MV-4-11 (cell line): ENCODE measurements around the gene KIF26B.
"Not testable (repeated sequence)": the region's sequence is repeated elsewhere in the genome, so short reads cannot be mapped to it uniquely, and the experiment has no call there.

Source experiments
- DNase-seq: peaks from one replicate; lab custom pipeline; 2025; lab: John Stamatoyannopoulos, UW

Gene KIF26B

DNA sequence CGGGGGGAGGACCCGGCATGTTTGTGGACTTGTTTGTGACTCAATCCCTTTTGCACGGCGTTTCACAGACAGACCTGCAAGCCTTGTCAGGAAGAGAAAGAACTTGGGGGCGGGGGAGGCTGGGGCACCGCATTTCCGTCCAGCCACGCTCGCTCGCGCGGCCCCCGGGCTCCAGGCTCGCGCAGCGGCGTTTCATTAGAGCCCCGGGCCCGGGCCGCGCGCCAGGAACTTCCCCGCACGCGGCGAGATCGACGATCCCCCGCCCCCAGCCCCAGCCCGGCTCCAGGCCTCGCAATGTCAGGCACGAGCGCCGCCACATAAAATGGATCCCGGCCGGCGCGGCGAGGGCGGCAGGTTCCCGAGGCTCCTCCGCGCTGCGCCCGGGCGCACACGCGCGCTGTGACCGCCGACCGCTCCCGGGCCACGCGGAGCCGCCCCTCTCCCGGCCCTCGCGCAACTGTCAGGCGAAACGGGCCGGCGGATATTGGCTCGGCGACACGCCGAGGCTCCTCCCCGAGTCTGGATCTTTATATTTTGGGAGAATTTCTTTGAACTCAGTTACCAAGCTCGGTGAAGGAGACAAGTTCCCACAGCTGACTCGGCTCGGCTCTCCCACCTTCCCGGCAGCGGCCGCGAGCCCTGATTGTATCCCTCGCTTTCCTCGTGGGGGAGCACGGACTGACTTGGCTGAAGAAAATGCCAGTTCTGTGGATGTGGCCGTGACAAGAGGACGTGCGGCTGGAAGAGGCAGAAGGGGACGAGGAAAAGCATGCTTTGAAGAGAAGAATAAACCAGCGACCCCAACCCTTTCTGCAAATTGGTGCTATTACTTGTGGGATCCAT, at the start of gene KIF26B:
KIF26B (plus strand) TSS at position 557 of the 843 bp plus-strand sequence. CDS start 440 bp downstream, outside the sequence.
- peak; percentile 15 for DNase-seq

DNA sequence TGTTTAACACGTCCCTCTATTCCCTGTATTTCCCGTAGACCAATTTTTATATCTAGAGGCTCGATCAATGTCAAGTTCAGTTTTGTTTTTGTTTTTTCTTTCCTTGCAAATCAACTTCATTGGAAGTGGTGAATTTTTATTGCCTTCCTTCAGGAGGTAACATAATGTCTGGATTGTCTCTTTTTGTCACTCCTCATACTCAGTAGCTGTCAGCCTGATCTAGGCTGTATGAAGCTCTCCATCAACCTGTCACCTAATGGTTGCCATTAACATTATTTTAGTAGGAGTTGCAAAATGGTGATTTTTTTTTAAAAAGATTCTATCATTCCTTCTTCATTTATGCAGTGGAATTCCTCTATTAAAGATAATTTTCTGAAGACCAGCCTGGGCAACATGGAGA, 49.7 kb upstream of the KIF26B start:
- DNase-seq: no peak

DNA sequence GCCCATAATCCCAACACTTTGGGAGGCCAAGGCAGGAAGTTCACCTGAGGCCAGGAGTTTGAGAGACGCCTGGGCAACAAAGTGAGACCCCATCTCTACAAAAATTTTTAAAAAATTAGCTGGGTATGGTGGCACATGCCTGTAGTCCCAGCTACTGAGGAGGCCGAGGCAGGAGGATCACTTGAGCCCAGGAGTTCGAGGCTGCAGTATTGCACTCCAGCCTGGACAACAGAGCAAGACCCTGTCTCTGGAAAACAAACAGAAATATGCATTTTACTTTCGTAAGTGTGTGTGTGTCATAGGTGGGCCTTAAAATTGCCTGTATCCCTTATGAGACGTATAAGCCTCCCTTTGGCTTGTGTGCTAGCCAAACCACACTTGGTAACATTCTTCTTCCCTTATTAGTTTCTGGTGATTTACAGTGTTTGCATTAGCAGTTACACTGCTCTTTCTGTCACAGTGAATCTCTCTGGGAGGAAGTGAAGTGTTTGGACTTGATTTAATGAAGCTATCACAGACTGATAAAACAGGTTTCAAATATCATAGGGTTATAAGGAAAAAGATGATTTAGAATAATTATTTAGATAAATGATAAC, 48.9 kb upstream of the KIF26B start:
- peak; percentile 8 for DNase-seq

DNA sequence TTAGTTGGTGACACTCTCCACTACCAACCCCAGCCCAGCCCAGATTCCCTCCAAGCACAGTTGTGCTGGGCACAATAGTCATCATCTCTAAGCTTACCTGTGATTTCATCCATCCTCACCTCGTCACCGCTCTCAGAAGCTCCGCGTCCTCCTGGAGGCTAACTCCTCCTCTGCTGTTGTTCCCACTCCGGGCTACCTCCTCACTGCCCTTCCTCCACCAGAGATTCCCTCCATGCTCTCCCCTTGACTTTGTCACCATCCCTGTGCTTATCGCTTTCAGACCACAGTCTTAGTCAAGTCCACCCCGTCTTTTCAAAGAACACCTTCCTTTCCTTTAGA, 47.0 kb upstream of the KIF26B start:
- DNase-seq: no peak

DNA sequence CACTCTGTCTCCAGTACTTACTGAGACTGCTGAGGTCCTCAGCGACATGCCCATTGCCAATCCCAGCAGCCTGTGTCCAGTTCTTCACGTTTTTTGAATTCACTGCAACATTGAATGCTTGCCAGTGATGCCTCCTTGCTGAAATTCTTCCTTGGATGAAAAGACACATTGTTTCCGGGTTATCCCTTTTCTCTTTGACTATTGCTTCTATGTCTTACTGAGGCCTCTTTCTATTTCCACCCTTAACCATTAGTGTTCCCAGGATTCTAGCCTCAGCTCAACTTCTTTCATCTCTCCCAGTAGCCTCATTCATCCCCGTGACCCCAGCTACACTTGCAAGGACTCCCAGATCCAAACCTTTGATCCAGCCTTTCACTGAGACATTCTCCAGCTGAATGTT, 46.5 kb upstream of the KIF26B start:
- DNase-seq: no peak

DNA sequence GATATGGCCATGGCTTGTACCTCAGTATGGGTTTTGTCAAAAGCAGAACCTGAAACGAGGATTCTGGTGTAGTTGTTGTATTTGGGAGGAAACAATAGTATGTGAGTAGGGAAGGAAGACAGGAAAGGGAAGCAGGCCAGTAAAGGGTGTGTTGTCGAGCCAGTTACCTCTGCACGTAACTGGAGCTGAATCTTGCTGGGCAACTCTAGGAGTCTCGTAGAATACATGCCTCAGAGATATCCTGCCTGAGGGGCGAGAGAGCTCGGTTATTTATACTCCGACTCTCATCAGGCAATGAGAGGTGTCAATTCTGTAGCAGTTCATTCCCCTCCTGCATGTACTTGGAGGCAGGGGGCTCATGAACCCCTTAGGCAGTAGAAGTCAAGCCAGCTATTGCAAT, 45.9 kb upstream of the KIF26B start:
- peak; percentile 16 for DNase-seq

DNA sequence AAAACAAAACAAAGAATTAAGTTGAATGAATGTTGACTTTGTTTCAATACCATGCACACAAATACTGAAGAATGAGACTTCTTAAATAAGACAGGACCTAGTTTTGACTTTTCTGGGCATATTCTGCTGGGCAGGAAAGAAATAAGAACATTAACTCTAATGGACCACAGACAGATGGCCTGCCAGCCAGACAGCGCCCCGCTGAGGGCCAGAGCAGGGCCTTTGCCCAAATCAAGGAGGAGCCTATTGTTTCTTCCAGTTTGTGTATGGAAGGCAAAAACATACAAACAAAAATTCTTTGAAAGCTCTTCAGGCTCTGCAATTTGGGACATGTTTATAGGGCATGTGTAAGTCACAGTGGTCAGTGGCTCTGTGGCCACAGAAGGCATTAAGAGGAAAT, 44.4 kb upstream of the KIF26B start:
- no peak for DNase-seq

DNA sequence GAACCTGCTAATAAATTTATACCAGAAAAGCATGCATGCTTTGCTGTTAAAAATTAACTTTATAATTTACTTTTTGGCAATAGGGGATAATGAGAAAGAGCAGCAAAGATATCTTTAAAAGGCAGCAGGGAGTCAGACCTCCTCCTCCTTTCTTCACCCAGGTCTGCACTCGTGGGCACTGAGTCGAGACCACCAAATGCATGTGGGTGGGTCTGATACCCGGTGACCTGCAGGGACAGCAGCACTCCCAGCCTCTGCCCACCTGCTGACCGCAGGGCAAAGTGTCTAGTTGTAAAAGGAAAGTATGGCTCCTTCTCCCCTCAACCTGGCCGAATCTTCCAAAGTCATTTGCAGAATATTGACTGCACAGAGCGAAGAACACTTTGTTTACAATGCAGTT, 43.7 kb upstream of the KIF26B start:
- no peak for DNase-seq

DNA sequence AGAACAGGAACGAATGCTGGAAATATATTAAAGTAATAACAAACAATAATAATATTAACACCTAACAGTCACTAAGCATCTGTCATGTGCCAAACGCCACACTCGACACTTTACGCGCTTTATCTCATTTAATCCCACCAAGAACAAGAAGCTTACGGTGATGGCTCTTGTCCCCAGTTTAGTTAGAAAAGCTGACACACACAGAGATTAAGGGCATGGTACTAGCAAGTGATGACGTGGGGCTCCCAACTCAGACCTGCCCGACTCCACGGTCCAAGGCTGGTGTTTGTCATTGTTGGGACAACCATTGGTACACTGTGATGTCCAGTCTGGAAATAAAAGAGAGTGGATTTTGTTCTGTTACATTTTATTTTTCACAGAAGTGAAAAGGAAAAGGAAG, 41.1 kb upstream of the KIF26B start:
- no peak for DNase-seq

DNA sequence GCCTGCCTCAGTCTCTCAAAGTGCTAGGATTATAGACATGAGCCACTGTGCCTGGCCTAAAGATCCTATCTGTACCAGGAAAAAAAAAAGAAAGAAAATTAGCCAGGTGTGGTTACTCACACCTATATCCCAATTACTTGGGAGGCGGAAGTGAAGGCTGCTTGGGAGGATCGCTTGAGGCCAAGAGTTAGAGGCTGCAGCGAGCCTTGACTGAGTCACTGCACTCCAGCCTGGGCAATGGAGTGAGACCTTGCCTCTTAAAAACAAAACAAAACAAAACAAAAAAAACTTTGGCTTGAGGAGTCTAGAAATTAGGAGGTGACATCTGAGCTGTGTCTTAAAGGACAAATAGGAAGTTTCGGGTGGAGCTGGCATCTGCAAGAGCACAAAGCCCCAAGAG, 38.7 kb upstream of the KIF26B start:
- no peak for DNase-seq

DNA sequence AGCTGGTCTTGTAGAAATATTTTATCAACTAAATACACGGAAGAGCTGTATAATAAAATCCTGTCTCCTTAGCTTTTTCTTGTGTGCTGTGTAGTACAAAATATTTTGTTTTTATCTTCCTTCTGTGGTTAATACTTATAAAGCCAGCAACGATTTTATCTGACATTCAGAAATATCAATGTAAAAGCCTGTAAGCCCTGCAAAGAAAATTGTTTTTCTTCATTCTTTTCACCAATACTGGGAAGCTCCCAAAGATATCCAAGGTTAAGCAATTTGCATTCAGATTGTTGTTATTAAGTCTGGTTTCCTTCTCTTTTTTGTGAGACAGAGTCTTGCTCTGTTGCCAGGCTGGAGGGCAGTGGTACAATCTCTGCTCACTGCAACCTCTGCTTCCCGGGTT, 38.0 kb upstream of the KIF26B start:
- DNase-seq: no peak

DNA sequence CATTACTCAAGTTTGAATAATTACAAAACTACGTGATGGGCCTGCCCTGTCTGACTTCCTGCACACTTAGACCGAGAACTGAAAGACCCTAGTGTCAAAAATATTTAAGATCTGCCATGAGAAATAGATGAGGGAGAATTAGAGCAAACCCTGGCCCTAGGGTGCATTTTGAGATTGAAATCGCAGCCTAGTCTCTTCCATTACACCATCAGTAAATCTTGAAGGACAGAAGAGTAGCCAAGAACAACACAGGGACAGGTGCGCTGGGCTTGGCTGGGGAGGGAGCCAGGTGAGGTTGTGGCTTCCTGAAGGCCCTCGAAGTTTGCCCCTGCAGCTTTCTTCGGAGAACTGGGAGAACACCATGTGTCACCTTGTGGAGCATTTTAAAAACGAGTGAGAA, 36.7 kb upstream of the KIF26B start:
- DNase-seq: no peak

DNA sequence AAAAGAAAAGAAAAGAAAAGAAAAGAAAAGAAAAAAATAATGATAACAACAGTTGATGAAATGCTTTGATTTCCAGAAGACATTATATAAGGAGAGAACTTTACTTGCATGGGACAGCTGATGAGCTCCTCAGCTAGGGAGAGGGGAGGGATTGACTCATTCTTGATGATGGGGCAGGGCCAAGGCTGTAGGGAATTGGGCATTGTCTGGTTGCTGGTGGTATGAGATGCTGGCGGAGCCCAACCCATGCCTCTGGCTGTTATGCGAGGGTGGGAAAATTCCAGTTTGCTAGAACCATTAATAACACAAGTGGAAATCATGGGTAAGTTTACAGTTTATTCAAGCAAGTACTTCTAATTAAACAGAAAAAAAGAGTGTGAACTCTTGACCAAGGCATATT, 36.0 kb upstream of the KIF26B start:
- no peak for DNase-seq

DNA sequence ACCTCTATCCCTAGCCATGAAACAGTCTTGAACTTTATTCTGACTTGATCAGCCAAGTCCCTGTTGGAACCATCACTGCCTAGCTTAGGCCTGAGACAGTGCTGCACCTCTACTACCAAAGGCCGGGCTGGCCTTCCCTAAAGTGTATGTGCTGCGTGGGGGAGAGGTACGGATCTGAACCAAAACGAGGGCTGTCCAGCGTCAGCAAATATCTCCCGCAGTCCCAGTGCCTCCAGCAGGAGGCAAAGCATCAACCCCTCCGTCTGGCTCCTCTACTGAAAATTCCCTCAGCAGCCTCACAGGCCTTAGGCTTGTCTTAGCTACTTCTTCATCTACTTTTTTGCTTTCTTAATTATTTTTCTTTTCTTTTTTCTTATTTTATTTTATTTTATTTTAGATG, 33.3 kb upstream of the KIF26B start:
- no peak for DNase-seq

DNA sequence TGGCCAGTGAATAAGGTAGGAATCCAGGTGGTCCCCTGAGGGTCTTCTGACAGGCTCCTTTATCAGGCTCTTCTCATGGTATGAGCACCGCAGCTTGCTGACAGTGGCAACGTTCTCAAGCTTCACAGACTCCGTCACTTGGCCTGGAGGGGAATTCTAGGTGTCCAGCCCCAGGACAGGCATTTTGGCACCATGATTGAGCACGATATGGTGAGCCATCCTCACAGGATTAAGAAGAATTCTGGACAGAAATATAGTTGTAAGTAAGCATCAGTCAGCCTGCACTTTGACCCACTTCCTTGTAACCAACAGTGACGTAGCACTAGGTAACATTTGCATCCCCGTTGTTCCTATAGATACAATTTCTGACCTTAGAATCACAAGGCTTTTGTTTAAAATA, 30.5 kb upstream of the KIF26B start:
- no peak for DNase-seq

DNA sequence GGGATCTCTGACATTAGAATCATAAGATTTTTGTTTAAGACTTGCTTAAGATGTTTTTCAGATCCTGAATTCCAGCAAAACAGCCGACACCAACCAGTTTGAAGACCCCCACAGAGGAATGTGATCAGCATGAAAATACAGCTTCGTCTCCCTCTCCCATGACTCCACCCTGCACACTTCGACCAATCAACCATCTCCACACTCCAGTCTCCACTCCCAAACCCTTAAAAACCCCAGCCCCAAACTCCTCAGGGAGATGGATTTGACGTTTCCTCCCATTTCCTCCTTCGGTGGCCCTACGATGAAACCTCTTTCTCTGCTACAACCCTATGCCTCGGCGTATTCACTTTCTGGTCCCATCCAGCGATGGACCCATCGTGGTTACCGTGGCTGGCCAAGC, 30.1 kb upstream of the KIF26B start:
- no peak for DNase-seq

DNA sequence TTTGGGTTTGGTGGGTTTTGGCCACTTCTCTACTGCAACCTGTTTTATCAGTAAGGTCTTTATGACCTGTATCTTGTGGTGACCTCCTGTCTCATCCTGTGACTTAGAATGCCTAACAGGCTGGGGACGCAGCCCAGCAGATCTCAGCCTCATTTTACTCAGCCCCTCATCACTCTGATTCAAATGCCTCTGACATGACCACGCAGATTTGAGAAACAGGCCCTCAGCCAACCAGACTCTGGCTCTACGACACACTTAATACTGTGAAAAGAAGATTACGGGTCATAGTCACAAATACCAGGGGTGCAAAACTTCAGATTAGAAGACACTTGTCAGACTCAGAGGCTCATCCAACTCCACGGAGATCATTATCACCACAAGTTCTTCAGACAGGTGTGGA, 28.3 kb upstream of the KIF26B start:
- no peak for DNase-seq

DNA sequence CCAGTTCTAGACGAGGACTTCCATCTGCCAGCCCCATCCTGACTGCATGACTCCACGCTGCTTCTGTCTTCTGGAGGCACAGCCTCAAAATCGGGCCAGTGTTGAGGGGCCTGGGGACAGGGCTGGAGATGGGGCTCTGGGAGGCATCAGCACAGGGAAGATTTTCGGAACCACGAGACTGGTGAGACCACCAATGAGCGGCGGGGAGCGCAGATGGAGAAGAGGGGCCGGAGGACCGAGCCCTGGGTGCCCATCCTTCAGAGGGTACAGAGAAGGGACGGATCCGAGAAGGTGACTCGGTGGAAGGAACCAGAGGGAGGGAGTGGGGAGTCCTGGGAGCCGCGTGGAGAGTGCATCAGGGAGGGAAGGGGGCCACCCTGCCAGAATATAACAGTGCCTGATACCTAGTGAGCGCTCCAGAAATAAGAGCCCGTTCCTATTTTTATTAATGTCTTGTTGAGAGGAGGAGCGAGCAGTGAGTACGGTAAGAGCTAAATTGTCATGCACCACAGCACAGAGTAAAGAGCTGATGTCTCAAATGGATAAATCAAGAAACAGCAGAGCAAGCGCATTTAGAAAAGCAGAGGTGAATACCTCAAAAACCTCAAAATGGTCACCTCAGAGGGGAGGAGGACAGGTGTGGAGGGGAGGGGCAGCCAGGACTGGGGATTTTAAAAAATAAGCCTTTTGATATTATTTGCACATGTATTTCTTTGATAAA, 26.2 kb upstream of the KIF26B start:
- no peak for DNase-seq

DNA sequence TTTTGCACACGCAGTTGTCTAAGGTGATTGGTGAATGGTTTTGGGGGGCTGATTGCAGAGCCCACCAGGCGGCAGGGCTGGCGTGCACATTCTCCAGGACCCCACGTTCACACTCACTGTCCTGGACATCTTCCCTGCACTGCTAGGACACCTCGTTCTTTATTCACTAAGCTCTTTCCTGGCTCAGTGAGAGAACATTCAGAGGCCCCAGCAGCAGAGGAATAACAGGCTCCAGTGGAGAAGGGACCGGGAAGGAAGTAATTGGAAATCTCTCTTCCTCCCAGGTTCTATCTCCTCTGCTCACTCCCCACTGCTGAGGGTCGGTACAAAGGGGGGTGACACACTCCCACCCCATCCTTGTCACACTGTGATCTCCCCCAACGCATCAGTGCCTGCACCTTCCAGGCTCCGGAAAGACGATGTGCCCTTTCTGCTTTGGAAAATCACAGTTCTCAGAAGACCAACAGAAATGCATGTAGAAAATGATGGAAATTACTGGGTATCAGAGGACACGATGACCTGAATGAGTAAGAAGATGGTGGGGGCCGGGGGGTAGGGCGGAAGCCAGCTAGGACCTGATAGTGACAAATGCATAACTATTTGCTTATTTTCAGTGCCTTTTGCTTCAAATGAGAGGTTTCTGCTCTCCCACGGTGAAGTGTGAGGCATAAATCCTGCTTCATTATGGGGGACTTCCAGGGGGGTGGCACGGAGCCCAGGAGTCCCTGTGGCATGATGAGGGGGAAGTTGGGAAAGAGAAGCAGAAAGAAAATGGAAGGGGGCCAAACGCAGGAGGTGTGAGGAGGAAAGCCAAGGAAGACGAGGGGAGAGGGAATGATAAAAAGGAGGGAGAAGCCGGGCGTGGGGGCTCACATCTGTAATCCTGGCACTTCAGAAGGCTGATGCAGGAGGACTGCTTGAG, 25.2 kb upstream of the KIF26B start:
- no peak for DNase-seq

DNA sequence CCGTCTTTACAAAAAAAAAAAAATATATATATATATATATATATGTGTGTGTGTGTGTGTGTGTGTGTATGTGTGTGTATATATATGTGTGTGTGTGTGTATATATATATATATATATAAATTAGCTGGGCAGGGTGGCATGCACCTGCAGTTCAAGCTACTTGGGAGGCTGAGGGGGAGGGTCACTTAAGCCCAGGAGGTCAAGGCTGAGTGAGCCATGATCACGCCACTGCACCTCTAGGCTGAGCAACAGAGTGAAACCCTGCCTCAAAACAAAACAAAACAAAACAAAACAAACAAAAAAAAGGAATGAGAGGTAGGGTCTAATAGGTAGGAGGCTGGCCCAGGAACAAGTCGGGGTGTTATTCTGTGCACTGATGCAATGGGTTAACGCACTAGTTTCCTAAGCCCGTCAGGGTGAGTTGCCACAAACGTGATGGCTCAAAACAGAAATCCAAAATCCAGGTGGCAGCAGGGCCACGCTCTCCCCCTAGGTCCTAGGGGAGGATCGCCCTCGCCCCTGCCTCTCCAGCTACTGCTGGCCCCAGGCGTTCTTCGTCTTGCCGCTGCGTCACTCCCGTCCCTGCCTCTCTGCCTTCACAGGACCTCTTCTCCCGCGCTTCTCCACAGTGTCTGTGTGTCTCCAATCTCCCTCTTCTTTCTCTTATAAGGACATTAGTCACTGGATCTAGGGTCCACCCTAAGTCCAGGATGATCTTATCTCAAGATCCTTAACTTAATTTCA, 24.3 kb upstream of the KIF26B start:
- not testable (repeated sequence) for DNase-seq

DNA sequence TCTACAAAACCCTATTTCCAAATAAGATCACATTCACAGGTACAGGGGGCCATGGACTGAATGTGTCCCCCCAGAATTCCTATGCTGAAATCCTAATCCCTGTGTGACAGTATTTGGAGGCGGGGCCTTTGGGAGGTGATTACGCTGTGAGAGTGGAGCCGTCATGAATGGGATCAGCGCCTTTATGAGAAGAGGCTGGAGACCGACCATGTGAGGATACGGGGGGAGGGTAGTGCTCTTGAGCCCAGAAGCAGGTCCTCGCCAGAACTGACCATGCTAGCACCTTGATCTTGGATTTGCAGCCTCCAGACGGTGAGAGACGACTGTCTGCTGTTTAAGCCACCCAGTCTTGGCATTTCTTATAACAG, 23.8 kb upstream of the KIF26B start:
- no peak for DNase-seq

DNA sequence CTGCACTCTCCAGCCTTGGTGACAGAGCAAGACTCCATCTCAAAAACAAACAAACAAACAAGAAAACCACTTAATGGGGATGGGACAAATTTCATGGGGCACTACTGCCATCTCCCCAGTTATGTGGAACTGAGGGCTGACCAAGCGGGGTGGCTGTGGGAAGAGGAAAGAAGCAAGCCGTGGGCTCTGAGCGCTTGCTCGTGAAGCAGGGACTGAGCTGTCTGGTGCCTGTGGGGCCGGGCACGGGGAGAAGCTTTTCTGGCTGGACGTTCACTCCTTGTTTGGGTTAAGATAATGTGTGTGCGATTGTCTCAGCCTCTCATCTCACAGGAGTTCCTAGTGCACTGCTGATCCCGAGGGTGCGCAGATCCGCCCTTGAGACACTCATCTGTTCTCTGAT, 22.0 kb upstream of the KIF26B start:
- DNase-seq: no peak
